Adrenal gland (tissue), 5 donors: ENCODE data around the gene INMT.

Experiments used
- CTCF ChIP-seq, 6 experiments: fragments of 450-650 bp in 4 of 6; fragments of 200-600 bp in 2 of 6; sonication (generic) in 1 of 6; IDR thresholded peaks; 1 replicate in 5 of 6; 2 replicates in 1 of 6; pipeline versions ENCODE4 v1.5.1 to v1.8.0; 2016 to 2021; ENCODE audit warnings: antibody characterized with exemption in 6 of 6, mild to moderate bottlenecking in 2 of 6, moderate library complexity in 1 of 6
- POLR2A ChIP-seq, 2 donors: fragments of 450-650 bp; IDR thresholded peaks; one replicate each; pipeline ENCODE4 v1.6.1; 2017; ENCODE audit warnings: antibody characterized with exemption in 2 of 2, mild to moderate bottlenecking in 2 of 2, moderate library complexity in 1 of 2
- donor health status: DM: no; HTN: no; CAD: no.

- TF ChIP-seq CTCF (IDR thresholded peaks at IDR 0.05) (no peak), POLR2A (IDR thresholded peaks at IDR 0.05) (no peak)
Measured at GRCh38 chr7:30732606-30733005, 19.3 kb upstream of the INMT start.
